Neuron (in vitro differentiated cells): ENCODE measurements around the gene GADD45G.

ENCODE experiments used
- H2AFZ ChIP-seq: one replicate; pipeline ENCODE4 v1.6.1; 2013; ENCODE audit warnings: low read depth, mild to moderate bottlenecking, inconsistent platforms, low read length, moderate library complexity
- H3K27me3 ChIP-seq: one replicate; pipeline ENCODE4 v1.6.1; 2013; ENCODE audit warnings: low read length; ENCODE audit not compliant: insufficient read depth
- H3K36me3 ChIP-seq: one replicate; pipeline ENCODE4 v1.6.1; 2013; ENCODE audit warnings: low read length; ENCODE audit not compliant: insufficient read depth
- H3K4me1 ChIP-seq: one replicate; pipeline ENCODE4 v1.6.1; 2013; ENCODE audit warnings: low read length; ENCODE audit not compliant: insufficient read depth
- H3K4me3 ChIP-seq: 2 replicates; pipeline ENCODE4 v1.5.1; 2013; ENCODE audit warnings: mild to moderate bottlenecking, low read length, moderate library complexity
- H3K9me3 ChIP-seq: one replicate; pipeline ENCODE4 v1.6.1; 2013; ENCODE audit warnings: low read length

GADD45G gene

GRCh38 chr9:89647366-89648128 lies 42.7 kb downstream of the GADD45G start:
- H3K27me3 ChIP-seq = peaks cover 15% of the 10 kb centered on the region
- no peaks in the 10 kb centered on the region for H3K9me3 ChIP-seq
- H3K36me3 ChIP-seq = no peaks in the 10 kb centered on the region

DNA sequence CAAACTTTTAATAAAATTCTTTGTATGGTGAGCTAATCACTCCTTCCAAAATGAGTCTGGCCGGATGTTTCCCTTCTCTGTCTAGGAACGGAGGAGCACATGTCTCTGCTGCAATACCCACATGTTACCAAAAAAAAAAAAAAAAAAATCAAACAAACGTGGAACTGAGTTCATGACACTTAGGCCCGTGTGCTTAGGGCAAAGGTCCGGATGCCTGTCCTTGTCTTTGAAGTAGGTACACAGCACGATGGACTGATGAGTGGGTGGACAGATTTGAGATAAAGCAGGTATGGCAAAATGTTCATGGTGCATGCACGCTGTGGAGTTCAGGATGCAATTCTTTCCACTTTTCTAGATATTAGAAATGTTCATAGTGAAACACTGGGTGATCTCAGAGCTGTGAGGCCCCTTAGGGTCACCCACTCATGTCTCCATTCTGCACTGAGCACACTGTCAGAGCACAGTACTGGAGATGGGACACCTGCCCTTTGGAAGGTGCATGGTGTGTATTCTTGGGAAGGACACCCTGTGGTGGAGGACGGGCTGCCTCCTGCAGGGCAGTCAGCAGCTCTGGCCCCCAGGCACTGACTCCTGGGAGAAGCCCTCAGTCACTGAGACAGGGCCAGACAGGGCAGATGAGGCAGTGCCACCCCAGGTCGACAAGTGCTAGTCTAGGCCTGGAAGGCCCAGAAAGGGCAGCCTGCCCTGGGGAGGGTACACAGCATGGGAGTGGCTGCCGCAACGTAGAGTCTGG lies 43.6 kb downstream of the GADD45G start:
- Histone ChIP-seq H3K9me3 (no peaks in the 10 kb centered on the region), H3K4me1 (peaks cover 5% of the 10 kb centered on the region), H2AFZ (no peak overlapping the region), H3K36me3 (no peaks in the 10 kb centered on the region), H3K4me3 (no peak overlapping the region), H3K27me3 (peaks cover 15% of the 10 kb centered on the region)

More at GRCh38 chr9:89647366-89648128, 42.7 kb downstream of the GADD45G start:
- H3K4me1 ChIP-seq = peaks cover 5% of the 10 kb centered on the region
- H2AFZ ChIP-seq = no peak overlapping the region
- no peak overlapping the region for H3K4me3 ChIP-seq

GRCh38 chr9:89649039-89649691 lies 44.4 kb downstream of the GADD45G start:
- Histone ChIP-seq H3K4me1 (peaks cover 5% of the 10 kb centered on the region), H3K36me3 (no peaks in the 10 kb centered on the region), H2AFZ (no peak overlapping the region), H3K27me3 (peaks cover 15% of the 10 kb centered on the region), H3K4me3 (no peak overlapping the region), H3K9me3 (no peaks in the 10 kb centered on the region)

- H3K9me3 ChIP-seq = no peaks in the 10 kb centered on the region
- no peak overlapping the region for H2AFZ ChIP-seq
- H3K27me3 ChIP-seq = peaks cover 17% of the 10 kb centered on the region
- no peaks in the 10 kb centered on the region for H3K36me3 ChIP-seq
- peaks cover 5% of the 10 kb centered on the region for H3K4me1 ChIP-seq
- H3K4me3 ChIP-seq = no peak overlapping the region
Observed at GRCh38 chr9:89654025-89654662, 49.3 kb downstream of the GADD45G start.

DNA sequence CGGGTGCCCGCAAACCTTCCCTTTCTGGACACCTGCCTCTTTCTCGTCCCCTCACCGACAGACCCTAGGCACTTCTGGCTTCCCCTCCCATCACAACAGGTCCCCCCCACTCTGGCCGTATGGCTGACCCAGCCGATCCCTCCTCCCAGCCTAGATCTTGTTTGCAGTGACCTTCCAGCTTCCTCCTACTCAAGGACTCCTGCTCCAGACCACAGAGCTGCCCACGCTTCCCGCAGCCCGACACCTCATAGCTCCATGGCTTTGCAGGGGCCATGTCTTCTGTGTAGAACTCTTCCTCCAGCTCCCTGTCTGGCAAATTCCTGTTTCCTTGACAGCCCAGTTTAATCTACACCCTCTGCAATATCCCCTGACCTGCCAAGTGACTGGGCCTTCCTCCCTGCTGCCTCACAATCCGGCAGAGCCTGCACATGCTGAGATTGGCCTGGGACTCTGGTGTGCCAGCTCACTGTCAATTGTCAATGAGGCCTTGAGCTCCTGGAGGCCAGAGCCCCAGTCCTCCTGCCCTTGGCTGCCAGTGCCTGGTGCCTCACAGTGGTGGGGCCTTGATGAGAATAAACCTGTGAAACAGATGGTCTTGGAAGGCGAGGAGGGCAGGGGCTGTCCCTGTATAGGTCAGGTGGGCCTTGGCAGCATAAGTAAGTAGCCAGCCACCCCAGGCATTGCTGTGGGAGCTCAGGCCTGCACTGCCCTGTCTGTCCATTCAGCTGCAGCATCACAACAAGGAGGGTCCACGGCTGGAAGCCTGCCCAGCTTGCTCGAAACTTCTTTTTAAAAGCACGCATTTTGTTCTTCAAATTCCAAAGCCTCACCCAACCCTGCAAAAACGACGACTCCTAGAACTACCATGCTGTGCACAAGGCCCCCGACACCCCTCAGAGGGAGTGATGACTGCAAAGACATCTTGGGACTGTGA lies 50.5 kb downstream of the GADD45G start:
- peaks cover 2% of the 10 kb centered on the region for H3K4me1 ChIP-seq
- no peaks in the 10 kb centered on the region for H3K36me3 ChIP-seq
- no peak overlapping the region for H3K4me3 ChIP-seq
- H3K27me3 ChIP-seq = peaks cover 17% of the 10 kb centered on the region
- H2AFZ ChIP-seq = no peak overlapping the region
- H3K9me3 ChIP-seq = no peaks in the 10 kb centered on the region
